Measurements from ENCODE around the gene JMJD7. TPM values are rescaled to one million over a fixed set of nuclear protein-coding genes. Genes with fewer than 3 reads are reported as not detected.

JMJD7 gene
- total and polyA plus RNA-seq, 2 donors (not counting 1 experiment from before 2014, with no cell fraction given), result 33.4 to 43.9 TPM

- Mint-ChIP-seq H3K27ac (no peak overlapping the region), H3K27me3 (no peaks in the 10 kb centered on the region), H3K4me1 (no peaks in the 10 kb centered on the region), H3K9me3 (ENCODE audit: insufficient read depth) (no peaks in the 10 kb centered on the region), H3K4me3 (no peak overlapping the region)
- Histone ChIP-seq H3K4me1 (ENCODE audit: control insufficient read depth in 2 of 2, insufficient read depth in 2 of 2, low read length in 2 of 2) (no peaks in the 10 kb centered on the region), H2AFZ (ENCODE audit: insufficient read depth, low read depth, low read length, poor library complexity, severe bottlenecking) (no peak overlapping the region), H3K27me3 (replicated peaks in 1 of 4; ENCODE audit: control extremely low read depth in 1 of 4, control insufficient read depth in 3 of 4, insufficient read depth in 4 of 4, low read length in 3 of 4) (no peaks in the 10 kb centered on the region), H3K4me3 (ENCODE audit: control extremely low read depth in 1 of 5, extremely low read depth in 1 of 5, insufficient read depth in 1 of 5, low read depth in 2 of 5, low read length in 4 of 5) (no peak overlapping the region), H3K27ac (ENCODE audit: low read length in 2 of 2) (no peak overlapping the region), H4K20me1 (ENCODE audit: control insufficient read depth, insufficient read depth, low read length, poor library complexity, severe bottlenecking) (no peaks in the 10 kb centered on the region), H3K9ac (ENCODE audit: low read length) (no peak overlapping the region), H3K79me2 (ENCODE audit: control insufficient read depth, insufficient read depth, low read length) (no peaks in the 10 kb centered on the region), H3K4me2 (replicated peaks; ENCODE audit: low read depth, low read length, poor library complexity, severe bottlenecking) (no peak overlapping the region), H3K36me3 (replicated peaks in 1 of 2; ENCODE audit: control extremely low read depth in 1 of 2, control insufficient read depth in 1 of 2, extremely low read depth in 1 of 2, insufficient read depth in 2 of 2, low read length in 1 of 2) (no peaks in the 10 kb centered on the region), H3K9me3 (ENCODE audit: control extremely low read depth in 1 of 3, control insufficient read depth in 2 of 3, insufficient read depth in 1 of 3, low read length in 2 of 3) (no peaks in the 10 kb centered on the region)
- intact Hi-C loops (cut with micrococcal nuclease), result no loop called here
- no peak for ATAC-seq (ENCODE audit: low read depth)
- ChIA-PET POLR2A (no interaction called here), CTCF (interaction anchor here (0.6 kb wide), 1 partner anchor 401 kb away, joined by 3 read pairs; no protein-coding TSS in a partner anchor)
- 88% methylated on average over 6 of the region's 18 CpGs for WGBS (ENCODE audit: insufficient coverage)
- TF ChIP-seq, protein P1, sequence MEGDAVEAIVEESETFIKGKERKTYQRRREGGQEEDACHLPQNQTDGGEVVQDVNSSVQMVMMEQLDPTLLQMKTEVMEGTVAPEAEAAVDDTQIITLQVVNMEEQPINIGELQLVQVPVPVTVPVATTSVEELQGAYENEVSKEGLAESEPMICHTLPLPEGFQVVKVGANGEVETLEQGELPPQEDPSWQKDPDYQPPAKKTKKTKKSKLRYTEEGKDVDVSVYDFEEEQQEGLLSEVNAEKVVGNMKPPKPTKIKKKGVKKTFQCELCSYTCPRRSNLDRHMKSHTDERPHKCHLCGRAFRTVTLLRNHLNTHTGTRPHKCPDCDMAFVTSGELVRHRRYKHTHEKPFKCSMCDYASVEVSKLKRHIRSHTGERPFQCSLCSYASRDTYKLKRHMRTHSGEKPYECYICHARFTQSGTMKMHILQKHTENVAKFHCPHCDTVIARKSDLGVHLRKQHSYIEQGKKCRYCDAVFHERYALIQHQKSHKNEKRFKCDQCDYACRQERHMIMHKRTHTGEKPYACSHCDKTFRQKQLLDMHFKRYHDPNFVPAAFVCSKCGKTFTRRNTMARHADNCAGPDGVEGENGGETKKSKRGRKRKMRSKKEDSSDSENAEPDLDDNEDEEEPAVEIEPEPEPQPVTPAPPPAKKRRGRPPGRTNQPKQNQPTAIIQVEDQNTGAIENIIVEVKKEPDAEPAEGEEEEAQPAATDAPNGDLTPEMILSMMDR (IDR thresholded peaks at IDR 0.05), result no peak
- TF ChIP-seq EZH2 (IDR thresholded peaks at IDR 0.05; ENCODE audit: borderline replicate concordance, insufficient read depth, low read depth, low read length, poor library complexity, severe bottlenecking), result no peak
- no peak for DNase-seq
These were observed 37.7 kb downstream of the JMJD7 start for GRCh38 chr15:41865490-41866055.

DNA sequence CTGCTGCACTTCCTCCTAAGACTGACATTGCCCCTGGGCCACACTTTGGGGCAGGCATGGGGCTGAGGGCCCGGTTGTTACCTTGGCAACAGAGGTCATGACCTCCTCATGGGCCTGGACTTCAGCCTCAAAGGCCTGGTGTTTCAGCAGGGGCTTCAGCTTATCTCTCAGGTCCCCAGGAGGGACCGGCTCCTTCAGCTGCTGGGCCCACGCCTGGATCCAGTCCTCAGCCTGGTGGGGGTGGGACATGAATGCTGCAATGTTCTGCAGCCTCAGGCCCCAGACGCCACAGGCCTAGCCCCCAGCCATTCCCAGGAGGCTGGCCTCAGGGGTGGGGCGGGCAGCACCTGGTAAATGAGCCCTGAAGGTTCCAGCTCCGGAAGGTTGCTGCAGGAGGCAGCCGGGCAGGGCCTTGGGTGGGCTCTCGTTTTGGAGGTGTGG lies 38.4 kb downstream of the JMJD7 start:
- H3K36me3 ChIP-seq (replicated peaks in 1 of 2; ENCODE audit: control extremely low read depth in 1 of 2, control insufficient read depth in 1 of 2, extremely low read depth in 1 of 2, insufficient read depth in 2 of 2, low read length in 1 of 2), result no peaks in the 10 kb centered on the region
- intact Hi-C loops (cut with micrococcal nuclease), result no loop called here
- H3K4me2 ChIP-seq (replicated peaks; ENCODE audit: low read depth, low read length, poor library complexity, severe bottlenecking), result no peak overlapping the region
- CTCF ChIA-PET, result interaction anchor here (0.6 kb wide), 1 partner anchor 120 kb away, joined by 4 read pairs; no protein-coding TSS in a partner anchor
- no peak overlapping the region for H3K4me3 ChIP-seq (ENCODE audit: control extremely low read depth in 1 of 5, extremely low read depth in 1 of 5, insufficient read depth in 1 of 5, low read depth in 2 of 5, low read length in 4 of 5)
- no peak for DNase-seq
- no peaks in the 10 kb centered on the region for H3K9me3 ChIP-seq (ENCODE audit: control extremely low read depth in 1 of 3, control insufficient read depth in 2 of 3, insufficient read depth in 1 of 3, low read length in 2 of 3)
- no peak overlapping the region for H3K27ac ChIP-seq (ENCODE audit: low read length in 2 of 2)
- ATAC-seq (ENCODE audit: low read depth), result no peak
- no peak overlapping the region for H3K4me3 Mint-ChIP-seq
- no peaks in the 10 kb centered on the region for H3K27me3 ChIP-seq (replicated peaks in 1 of 4; ENCODE audit: control extremely low read depth in 1 of 4, control insufficient read depth in 3 of 4, insufficient read depth in 4 of 4, low read length in 3 of 4)
- no peaks in the 10 kb centered on the region for H3K9me3 Mint-ChIP-seq (ENCODE audit: insufficient read depth)
- no peak overlapping the region for H2AFZ ChIP-seq (ENCODE audit: insufficient read depth, low read depth, low read length, poor library complexity, severe bottlenecking)
- H3K27ac Mint-ChIP-seq, result no peak overlapping the region
- no peak overlapping the region for H3K9ac ChIP-seq (ENCODE audit: low read length)
- no peaks in the 10 kb centered on the region for H3K79me2 ChIP-seq (ENCODE audit: control insufficient read depth, insufficient read depth, low read length)
- TF ChIP-seq, protein P1 (IDR thresholded peaks at IDR 0.05), result no peak
- no peak for TF ChIP-seq EZH2 (IDR thresholded peaks at IDR 0.05; ENCODE audit: borderline replicate concordance, insufficient read depth, low read depth, low read length, poor library complexity, severe bottlenecking)
- H3K4me1 ChIP-seq (ENCODE audit: control insufficient read depth in 2 of 2, insufficient read depth in 2 of 2, low read length in 2 of 2), result no peaks in the 10 kb centered on the region
- H3K4me1 Mint-ChIP-seq, result no peaks in the 10 kb centered on the region
- H4K20me1 ChIP-seq (ENCODE audit: control insufficient read depth, insufficient read depth, low read length, poor library complexity, severe bottlenecking), result no peaks in the 10 kb centered on the region
- no peaks in the 10 kb centered on the region for H3K27me3 Mint-ChIP-seq
- 84% methylated on average over 8 of the region's 8 CpGs for WGBS (ENCODE audit: insufficient coverage)
- POLR2A ChIA-PET, result no interaction called here

Data from B cell (primary cell).